ENCODE data around the gene PHC2.

PHC2 gene

DNA sequence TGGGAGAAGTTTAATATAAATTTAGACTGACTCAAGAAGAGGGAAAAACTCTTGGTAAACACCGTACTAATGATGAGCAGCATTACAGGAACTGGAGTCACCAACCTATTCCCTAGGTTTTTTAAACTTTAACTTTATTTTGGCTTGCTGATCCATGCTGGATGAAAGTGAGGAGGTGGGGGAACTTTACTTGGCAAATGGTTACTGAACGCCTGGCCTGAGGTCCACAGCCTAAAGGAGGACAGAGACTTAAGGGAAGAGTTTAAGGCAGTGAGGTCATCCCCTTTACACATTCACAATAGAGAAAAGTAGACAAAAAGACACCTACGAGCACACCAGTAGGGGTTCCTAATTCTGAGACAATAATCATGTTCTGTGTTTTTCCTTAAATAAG is 84.4 kb downstream of the PHC2 start:
- DNase-seq: no peak

DNA sequence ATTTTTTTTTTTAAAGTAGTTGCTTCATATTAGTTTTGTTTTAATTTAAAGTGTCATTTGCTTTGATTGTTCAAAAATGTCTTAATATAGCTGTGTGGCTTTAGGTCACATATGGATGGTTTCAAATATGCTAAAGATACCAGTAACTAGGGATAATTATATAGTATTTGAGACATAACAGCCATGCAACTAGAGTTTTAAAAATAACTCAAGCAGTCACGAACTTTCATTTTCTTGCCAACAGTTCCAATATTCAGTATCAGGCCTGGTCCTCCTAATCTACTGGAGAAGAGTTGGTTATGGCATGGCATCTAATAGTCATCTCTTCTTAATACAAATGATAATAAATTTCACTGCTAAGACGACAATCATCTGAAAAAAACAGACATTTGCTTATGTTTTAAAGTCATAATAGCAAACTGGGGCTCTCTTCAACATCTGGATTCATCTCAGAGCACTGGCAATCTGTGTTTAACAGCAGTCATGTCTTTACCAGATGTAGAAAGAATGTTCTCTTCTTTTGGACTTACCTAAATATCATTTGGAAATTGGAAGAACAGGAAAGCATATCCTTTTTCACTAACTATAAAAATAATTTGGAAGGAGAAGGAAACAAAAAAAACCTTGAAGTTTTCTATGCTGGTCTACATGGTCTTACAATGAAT is 85.9 kb downstream of the PHC2 start:
- no peak for DNase-seq

GRCh38 chr1:33343539-33343938 is 87.4 kb downstream of the PHC2 start:
- no peak for DNase-seq

GRCh38 chr1:33342041-33342723 is 88.7 kb downstream of the PHC2 start:
- DNase-seq: no peak

DNA sequence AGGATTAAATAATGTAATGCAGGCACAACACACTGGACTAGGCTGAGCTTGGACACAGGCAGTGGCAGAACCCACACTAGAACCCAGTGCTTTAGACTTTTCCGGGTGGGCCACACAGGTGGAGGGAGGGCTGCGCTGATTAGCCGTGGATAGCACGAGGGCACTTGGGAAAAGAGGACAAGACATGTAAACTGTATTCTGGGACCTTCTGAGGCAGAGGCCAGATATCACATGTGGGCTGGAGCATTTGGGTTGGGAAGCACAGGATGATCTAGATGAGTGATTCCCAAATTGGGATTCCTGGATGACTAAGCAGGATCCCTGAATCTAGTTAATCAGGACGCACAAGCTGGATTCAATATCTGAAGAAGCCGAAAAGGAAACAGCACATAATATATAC is 89.7 kb downstream of the PHC2 start:
- no peak for DNase-seq

DNA sequence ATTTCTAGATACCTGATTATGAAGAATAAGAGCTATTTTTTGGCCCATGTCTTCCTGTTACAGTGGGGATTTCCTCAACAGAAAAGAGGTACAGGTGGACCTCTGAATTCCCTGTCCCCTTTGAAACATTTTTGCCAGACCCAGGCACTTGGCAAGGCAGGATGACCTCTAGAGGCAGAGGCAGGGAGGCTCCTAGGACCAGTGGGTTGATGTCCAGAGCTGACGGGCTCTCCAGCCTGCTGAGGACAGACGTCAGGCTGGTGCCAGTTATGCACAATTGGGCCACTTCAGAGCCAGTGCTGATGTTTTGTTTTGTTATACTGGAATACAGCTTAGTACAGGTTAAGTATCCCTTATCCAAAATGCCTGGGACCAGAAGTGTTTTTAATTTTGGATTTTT is 91.5 kb downstream of the PHC2 start:
- DNase-seq: no peak

- DNase-seq: no peak
Observed at GRCh38 chr1:33338440-33339211, 92.3 kb downstream of the PHC2 start.

DNA sequence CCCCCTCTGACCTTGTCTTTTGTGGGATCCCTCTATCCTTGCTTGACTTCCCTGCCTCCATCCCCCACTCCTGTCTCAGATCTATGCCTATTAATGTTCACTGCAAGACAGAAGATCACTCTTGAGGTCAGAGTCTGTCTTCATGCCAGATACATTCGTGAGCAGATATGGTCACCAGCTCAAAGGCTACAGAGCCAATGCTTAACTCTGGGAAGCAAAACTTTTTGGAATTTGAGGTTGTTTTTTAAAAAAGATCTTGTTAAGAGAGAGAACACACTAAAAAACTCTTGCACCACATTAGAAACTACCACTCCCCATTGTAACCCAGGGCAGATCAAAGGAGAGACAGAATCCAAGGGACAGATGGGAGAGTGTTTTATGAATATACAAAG is 92.9 kb downstream of the PHC2 start:
- no peak for DNase-seq

DNA sequence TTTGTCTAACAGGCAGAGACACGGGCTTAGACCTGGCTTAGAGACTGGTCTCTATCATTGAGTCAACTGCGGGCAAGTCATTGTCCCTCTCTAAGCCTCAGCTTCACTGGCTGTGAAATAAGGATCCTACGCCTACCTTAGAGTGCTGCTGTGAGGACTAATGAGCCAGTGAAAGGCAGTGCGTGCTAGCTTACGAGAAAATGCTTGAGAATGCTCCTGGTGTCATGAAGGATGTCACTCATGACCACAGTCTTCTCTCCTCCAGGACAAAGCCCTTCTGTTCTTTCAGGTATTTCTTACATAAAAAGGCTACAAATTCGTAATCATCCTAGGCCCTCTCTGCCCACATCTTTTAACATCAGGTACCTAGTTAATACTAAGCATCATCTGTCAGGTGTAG is 93.5 kb downstream of the PHC2 start:
- DNase-seq: no peak

GRCh38 chr1:33336580-33336979 is 94.3 kb downstream of the PHC2 start:
- no peak for DNase-seq

- no peak for DNase-seq
Observed at GRCh38 chr1:33335020-33335419, 95.9 kb downstream of the PHC2 start.

GRCh38 chr1:33334081-33334552 is 96.8 kb downstream of the PHC2 start:
- DNase-seq: no peak

GRCh38 chr1:33332881-33333280 is 98.0 kb downstream of the PHC2 start:
- no peak for DNase-seq

DNA sequence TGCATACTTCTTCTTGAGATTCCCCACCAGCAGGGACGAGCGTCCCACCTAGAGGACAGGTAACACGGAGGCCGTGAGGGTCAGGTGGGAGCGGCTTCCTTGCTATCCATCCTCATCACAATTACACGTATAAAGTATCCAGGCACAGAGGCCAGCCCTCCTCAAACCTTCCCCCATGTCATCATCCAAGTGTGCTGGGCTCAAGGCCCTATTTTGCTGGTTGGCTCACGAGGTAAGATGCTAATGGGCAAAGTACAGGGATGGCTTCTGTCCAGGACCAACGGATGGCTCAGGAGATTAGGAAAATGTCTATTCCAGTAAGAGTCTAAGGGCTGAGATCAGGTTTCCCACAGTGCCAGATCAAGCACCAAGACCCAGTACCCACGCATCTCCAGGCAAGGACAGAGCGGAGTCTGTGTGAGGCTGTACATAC is 98.5 kb downstream of the PHC2 start:
- no peak for DNase-seq

DNA sequence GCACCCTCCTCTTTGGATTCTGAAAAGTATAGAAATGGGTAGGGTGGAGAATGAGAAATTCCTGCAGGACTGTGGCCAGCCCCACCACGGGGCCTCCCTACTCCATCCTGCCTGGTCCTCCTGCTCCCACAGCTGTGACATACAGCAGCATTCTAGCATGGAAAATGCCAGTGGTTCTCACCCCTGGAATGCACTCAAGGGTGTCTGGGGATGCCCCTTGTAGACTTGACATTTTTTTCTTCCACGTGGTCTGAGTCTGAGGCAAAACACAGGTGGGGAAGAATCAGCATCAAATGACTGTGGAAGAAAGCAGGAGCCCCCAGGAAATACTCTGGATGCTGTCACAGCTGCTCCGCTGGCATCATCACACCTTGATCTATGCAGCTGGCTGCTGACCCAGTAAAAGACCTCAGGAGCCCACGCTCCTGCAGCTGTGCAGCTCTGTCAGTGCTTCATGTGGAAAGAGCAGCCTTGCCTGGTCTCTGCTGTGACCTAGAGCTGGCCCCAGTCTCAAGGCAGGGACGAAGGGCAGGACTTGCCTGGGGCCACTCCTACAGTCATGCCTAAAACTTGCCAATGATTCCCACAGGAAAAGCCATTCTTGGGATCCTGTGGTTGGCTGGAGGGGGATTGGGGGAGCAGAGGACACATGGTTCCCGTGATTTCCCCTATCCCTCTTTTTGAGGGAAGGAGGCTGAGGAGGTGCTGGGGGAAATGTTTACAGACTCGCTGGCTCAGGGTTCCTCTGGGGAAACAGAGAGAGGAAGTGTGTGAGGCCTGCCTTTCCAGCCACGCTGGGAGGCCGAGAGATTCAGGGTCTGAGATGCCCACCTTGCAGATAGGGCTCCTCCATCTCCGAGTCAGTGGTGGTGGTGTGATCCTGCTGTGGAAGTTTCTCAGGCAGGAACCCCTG is 99.2 kb downstream of the PHC2 start:
- no peak for DNase-seq

GRCh38 chr1:33330906-33331305 is 100.0 kb downstream of the PHC2 start:
- DNase-seq: no peak

GRCh38 chr1:33330361-33330890 is 100.5 kb downstream of the PHC2 start:
- no peak for DNase-seq

DNA sequence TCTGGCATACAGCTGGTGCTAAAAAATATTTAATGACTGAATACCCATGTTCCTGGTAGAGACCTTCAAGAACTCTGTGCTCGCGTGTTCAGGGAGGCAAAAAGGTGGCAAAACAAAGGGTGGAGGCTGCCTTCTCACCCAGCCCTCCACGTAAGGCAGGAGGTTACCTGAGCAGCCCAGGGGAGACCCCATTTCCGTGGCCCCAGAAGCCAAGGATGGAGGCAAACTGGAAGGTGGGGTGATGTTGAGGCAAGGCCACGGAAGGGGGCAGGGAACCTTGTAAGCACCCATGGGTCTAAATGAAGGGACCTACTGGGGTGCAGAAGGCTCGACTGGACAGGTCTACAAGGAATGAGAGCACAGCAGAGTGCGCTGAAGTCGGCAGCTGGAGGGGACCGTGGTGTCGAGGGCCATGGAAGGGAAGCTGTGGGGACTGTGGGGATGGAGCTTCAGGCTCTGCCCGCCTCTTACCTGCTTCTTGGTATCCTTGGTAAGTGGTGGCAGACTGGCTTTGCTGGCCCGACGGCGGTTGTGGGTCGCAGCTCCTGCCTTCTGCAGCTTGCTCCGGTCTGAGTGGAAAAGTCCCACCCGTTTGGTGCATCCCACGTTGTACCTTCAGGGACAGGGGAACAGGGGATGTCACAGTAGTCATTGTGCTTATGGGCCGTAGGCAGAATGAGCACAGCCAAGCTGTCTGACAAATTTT is 101.1 kb downstream of the PHC2 start:
- DNase-seq: no peak

GRCh38 chr1:33328817-33329216 is 102.1 kb downstream of the PHC2 start:
- DNase-seq: no peak

- DNase-seq: no peak
Observed at GRCh38 chr1:33327587-33328325, 103.1 kb downstream of the PHC2 start.

DNA sequence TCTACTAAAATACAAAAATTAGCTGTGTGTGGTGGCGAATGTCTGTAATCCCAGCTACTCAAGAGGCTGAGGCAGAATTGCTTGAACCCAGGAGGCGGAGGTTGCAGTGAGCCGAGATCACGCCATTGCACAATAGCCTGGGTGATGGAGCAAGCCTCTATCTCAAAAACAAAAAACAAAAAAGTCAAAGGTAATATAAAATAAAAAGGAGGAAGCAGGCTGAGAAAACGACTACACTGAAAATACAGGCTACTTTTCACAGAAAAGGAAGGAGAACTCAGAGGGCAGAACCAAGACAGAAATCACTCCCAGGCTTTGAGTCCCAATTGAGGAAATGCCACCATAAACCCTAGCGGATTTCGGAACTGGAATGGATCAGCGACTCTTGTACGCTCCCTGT is 104.1 kb downstream of the PHC2 start:
- no peak for DNase-seq
